D721Med (cell line): ENCODE measurements around the gene PCBP3.
"Not testable (repeated sequence)": the region's sequence is repeated elsewhere in the genome, so short reads cannot be mapped to it uniquely, and the experiment has no call there.

ENCODE experiments used
- DNase-seq: peaks from one replicate; pipeline ENCODE4 v3.0.0; 2011; ENCODE audit warnings: low spot score; ENCODE audit not compliant: insufficient read length
- FAIRE-seq: peaks from 2 replicates; lab custom pipeline; 2011; peaks lifted over from hg19 to GRCh38; lab: Jason Lieb, UNC
- TF ChIP-seq, protein P1 (sequence below): IDR thresholded peaks from 2 replicates; pipeline ENCODE4 v1.5.1; 2012; ENCODE audit warnings: mild to moderate bottlenecking, control low read depth; ENCODE audit not compliant: insufficient read depth; ENCODE audit errors: missing control alignments

Gene PCBP3

GRCh38 chr21:45959779-45960390, 316.4 kb downstream of the PCBP3 start:
- DNase-seq (no peak), FAIRE-seq (no peak)
- TF ChIP-seq, protein P1, sequence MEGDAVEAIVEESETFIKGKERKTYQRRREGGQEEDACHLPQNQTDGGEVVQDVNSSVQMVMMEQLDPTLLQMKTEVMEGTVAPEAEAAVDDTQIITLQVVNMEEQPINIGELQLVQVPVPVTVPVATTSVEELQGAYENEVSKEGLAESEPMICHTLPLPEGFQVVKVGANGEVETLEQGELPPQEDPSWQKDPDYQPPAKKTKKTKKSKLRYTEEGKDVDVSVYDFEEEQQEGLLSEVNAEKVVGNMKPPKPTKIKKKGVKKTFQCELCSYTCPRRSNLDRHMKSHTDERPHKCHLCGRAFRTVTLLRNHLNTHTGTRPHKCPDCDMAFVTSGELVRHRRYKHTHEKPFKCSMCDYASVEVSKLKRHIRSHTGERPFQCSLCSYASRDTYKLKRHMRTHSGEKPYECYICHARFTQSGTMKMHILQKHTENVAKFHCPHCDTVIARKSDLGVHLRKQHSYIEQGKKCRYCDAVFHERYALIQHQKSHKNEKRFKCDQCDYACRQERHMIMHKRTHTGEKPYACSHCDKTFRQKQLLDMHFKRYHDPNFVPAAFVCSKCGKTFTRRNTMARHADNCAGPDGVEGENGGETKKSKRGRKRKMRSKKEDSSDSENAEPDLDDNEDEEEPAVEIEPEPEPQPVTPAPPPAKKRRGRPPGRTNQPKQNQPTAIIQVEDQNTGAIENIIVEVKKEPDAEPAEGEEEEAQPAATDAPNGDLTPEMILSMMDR, result no peak

DNA sequence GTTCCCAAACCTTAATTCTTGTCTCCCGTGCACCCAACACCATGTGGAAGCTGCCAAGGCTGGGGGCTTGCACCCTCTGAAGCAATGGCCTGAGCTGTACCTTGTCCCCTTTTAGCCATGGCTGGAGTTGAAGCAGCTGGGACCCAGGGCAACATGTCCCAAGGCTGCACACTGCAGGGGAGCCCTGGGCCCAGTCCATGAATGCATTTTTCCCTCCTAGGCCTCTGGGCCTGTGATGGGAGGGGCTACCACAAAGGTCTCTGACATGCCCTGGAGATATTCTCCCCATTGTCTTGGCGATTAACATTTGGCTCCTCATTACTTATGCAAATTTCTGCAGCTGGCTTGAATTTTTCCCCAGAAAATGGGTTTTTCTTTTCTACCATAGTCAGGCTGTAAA, 317.9 kb downstream of the PCBP3 start:
- not testable (repeated sequence) for DNase-seq, FAIRE-seq

GRCh38 chr21:45962531-45963231, 319.2 kb downstream of the PCBP3 start:
- no peak for DNase-seq
- FAIRE-seq, result no peak
- TF ChIP-seq, protein P1, result no peak

DNA sequence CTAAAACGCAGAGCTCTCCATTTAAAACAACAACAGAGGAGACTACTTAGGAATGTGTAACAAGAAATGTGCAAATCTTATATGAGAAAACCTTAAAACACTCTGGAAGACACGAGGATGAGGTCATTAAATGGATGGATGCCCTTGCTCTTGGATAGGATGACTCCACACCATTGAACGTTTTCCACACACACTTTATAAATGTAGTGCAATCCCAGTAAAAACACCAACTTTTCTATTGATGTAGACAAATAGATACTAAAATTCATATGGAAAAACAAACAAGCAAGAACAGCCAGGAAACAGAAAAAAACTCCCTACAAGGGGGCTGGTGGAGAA, 319.7 kb downstream of the PCBP3 start:
- no peak for FAIRE-seq
- DNase-seq, result no peak
- TF ChIP-seq, protein P1, result no peak

DNA sequence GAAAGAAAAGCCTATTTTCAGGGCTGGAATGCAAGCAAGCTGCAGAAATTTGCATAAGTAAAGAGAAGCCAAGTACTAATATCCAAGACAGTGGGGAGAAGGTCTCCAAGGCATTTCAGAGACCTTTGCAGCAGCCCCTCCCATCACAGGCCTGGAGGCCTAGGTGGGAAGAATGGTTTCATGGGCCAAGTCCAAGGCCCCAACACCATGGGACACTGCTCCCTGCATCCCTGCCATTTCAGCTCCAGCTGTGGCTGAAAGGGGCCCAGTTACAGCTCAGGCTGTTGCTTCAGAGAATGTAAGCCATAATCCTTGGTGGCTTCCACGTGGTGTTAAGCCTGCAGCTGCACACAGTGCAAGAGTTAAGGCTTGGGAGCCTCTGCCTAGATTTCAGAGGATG, 321.1 kb downstream of the PCBP3 start:
- TF ChIP-seq, protein P1, result no peak
- FAIRE-seq, result no peak
- no peak for DNase-seq

GRCh38 chr21:45965084-45965809, 321.7 kb downstream of the PCBP3 start:
- no peak for DNase-seq
- FAIRE-seq, result no peak
- TF ChIP-seq, protein P1, result no peak

DNA sequence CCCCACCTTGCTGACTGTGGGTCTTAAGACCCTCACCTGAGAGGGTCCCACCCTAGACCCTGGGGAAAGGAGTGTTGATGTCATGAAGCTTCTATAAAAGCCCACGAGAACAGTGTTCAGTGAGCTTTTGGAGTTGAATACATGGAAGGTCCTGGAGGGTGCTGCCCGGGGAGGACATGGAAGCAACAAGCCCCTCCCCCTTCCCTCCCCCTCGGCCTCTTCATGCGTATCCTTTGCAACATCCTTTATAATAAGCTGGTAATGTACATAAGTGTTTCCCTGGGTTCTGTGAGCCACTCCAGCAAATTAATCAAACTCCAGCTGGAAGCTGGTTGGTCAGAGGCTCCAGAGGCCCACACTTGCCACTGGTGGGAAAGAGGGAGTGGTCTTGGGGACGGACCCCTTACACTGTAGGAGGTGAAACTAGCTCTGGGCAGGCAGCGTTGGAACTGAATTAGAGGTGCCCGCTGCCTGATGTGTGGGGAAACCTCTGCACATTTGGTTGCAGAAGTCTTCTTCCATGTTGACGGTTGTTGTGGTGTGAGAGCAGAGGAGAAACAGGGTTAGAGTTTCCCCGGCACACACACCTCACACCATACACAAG, 323.4 kb downstream of the PCBP3 start:
- FAIRE-seq (no peak), DNase-seq (no peak)
- TF ChIP-seq, protein P1, result no peak
